Measurements from ENCODE around the gene HOXC9. TPM values are rescaled to one million over a fixed set of nuclear protein-coding genes. Genes with fewer than 3 reads are reported as not detected.

The HOXC9 gene
- polyA plus RNA-seq, 1 of the 3 experiments (the other 2 are of a cell fraction): 1.9 TPM

- Histone ChIP-seq H2AFZ (ENCODE audit: low read depth) (no peak overlapping the region), H3K27ac (ENCODE audit: low read depth in 2 of 2, low read length in 1 of 2) (no peak overlapping the region; a peak in 1 of 4 replicates), H3K36me3 (replicated peaks in 1 of 2; ENCODE audit: control insufficient read depth in 1 of 2, insufficient read depth in 2 of 2, low read length in 1 of 2) (no peaks in the 10 kb centered on the region), H3K79me2 (ENCODE audit: insufficient read depth) (no peaks in the 10 kb centered on the region), H3K9ac (no peak overlapping the region), H3K4me3 (ENCODE audit: low read depth in 2 of 2, low read length in 1 of 2) (no peak overlapping the region), H3K27me3 (ENCODE audit: insufficient read depth) (no peaks in the 10 kb centered on the region), H4K20me1 (ENCODE audit: insufficient read depth) (no peaks in the 10 kb centered on the region), H3K9me3 (no peaks in the 10 kb centered on the region), H3F3A (replicated peaks; ENCODE audit: insufficient read depth) (peaks cover 8% of the 10 kb centered on the region), H3K9me2 (no peaks in the 10 kb centered on the region), H3K4me1 (ENCODE audit: control insufficient read depth in 1 of 2, insufficient read depth in 2 of 2, low read depth in 1 of 2, low read length in 1 of 2) (peaks cover 0 to 46% of the 10 kb centered on the region in 2 experiments; a peak in 1 of 4 replicates), H3K4me2 (no peak overlapping the region)
- TF ChIP-seq GATA2 (CRISPR knock-in tag; IDR thresholded peaks at IDR 0.05): no peak
- peak; percentile 20; the same call in 1 of the 2 replicates for TF ChIP-seq FOSL2 (IDR thresholded peaks at IDR 0.05; ENCODE audit: borderline replicate concordance, low read depth)
- TF ChIP-seq CTCF (IDR thresholded peaks at IDR 0.05): peak; percentile 22
- CTCF ChIA-PET: interaction anchor here (1.0 to 23.2 kb wide), 7 partner anchors 12 to 171 kb away, joined by 3 to 548 read pairs (median 5); partner anchors contain the start of genes HOXC4 and SMUG1
- POLR2A ChIA-PET: interaction anchor here (3.4 kb wide), 1 partner anchor 16 kb away, joined by 25 read pairs; the partner anchor contains the start of gene HOXC4
- WGBS (ENCODE audit: low lambda C conversion rate): 98% methylated on average over 10 of the region's 14 CpGs
- no peak for DNase-seq
Measured at GRCh38 chr12:54036620-54037359, 36.8 kb downstream of the HOXC9 start.

- no peaks in the 10 kb centered on the region for H3K9me3 ChIP-seq
- H3K27ac ChIP-seq (ENCODE audit: low read depth in 2 of 2, low read length in 1 of 2): no peak overlapping the region
- no peak overlapping the region for H3K9ac ChIP-seq
- H3K4me1 ChIP-seq (ENCODE audit: control insufficient read depth in 1 of 2, insufficient read depth in 2 of 2, low read depth in 1 of 2, low read length in 1 of 2): peaks cover 0 to 46% of the 10 kb centered on the region in 2 experiments; a peak in 1 of 4 replicates
- CTCF ChIA-PET: interaction anchor here (0.6 to 23.2 kb wide), 10 partner anchors 14 to 243 kb away, joined by 3 to 548 read pairs (median 5); partner anchors contain the start of genes CBX5, HNRNPA1, HOXC4 and SMUG1
- 87% methylated on average over 14 of the region's 14 CpGs for WGBS (ENCODE audit: low lambda C conversion rate)
- H3K4me3 ChIP-seq (ENCODE audit: low read depth in 2 of 2, low read length in 1 of 2): no peak overlapping the region
- no peaks in the 10 kb centered on the region for H4K20me1 ChIP-seq (ENCODE audit: insufficient read depth)
- no peaks in the 10 kb centered on the region for H3K27me3 ChIP-seq (ENCODE audit: insufficient read depth)
- H3K36me3 ChIP-seq (replicated peaks in 1 of 2; ENCODE audit: control insufficient read depth in 1 of 2, insufficient read depth in 2 of 2, low read length in 1 of 2): no peaks in the 10 kb centered on the region
- no peaks in the 10 kb centered on the region for H3K79me2 ChIP-seq (ENCODE audit: insufficient read depth)
- POLR2A ChIA-PET: interaction anchor here (3.4 kb wide), 1 partner anchor 16 kb away, joined by 25 read pairs; the partner anchor contains the start of gene HOXC4
- no peak for DNase-seq
- H3K9me2 ChIP-seq: no peaks in the 10 kb centered on the region
- peaks cover 4% of the 10 kb centered on the region for H3F3A ChIP-seq (replicated peaks; ENCODE audit: insufficient read depth)
- no peak for TF ChIP-seq NRF1 (IDR thresholded peaks at IDR 0.05; ENCODE audit: low read depth, low read length)
- TF ChIP-seq GATA2 (CRISPR knock-in tag; IDR thresholded peaks at IDR 0.05): no peak
- TF ChIP-seq POLR2AphosphoS5 (IDR thresholded peaks at IDR 0.05; ENCODE audit: low read depth, low read length): no peak
- TF ChIP-seq PBX3 (IDR thresholded peaks at IDR 0.05): no peak
- TF ChIP-seq IRF3 (IDR thresholded peaks at IDR 0.05; ENCODE audit: low read depth, low read length): no peak
- no peak overlapping the region for H3K4me2 ChIP-seq
- no peak overlapping the region for H2AFZ ChIP-seq (ENCODE audit: low read depth)
Measured at GRCh38 chr12:54037360-54038283, 37.7 kb downstream of the HOXC9 start.

All from SK-N-SH (cell line).